HepG2 (cell line): Measurements from ENCODE around the gene DENND4B. TPM values are rescaled to one million over a fixed set of nuclear protein-coding genes. Genes with fewer than 3 reads are reported as not detected.

ENCODE experiments used
- JARID2 ChIP-seq: sonication (generic); formaldehyde crosslinking; IDR thresholded peaks from 2 replicates; pipeline ENCODE4 v1.8.1; 2023; ENCODE audit warnings: missing genetic modification reagents, inconsistent platforms; ENCODE audit not compliant: insufficient replicate concordance
- TGIF2 ChIP-seq: IDR thresholded peaks from 2 replicates; pipeline ENCODE4 v1.6.1; 2016; ENCODE audit warnings: control low read depth, missing compliant biosample characterization
- ZC3H13 ChIP-seq: sonication (generic); formaldehyde crosslinking; IDR thresholded peaks from 2 replicates; pipeline ENCODE4 v1.8.1; 2023; ENCODE audit warnings: mild to moderate bottlenecking, missing genetic modification reagents, moderate library complexity
- ZFP36 ChIP-seq: fragments of 150-350 bp; IDR thresholded peaks from 2 replicates; pipeline ENCODE4 v1.6.1; 2018; ENCODE audit warnings: borderline replicate concordance, low read length, low read depth; ENCODE audit not compliant: partially characterized antibody
- ZNF430 ChIP-seq: sonication (generic); formaldehyde crosslinking; IDR thresholded peaks from 2 replicates; pipeline ENCODE4 v1.9.0; 2021; ENCODE audit warnings: mild to moderate bottlenecking, missing genetic modification reagents
- ZNF720 ChIP-seq: sonication (generic); formaldehyde crosslinking; IDR thresholded peaks from 2 replicates; pipeline ENCODE4 v1.4.0; 2020; ENCODE audit warnings: missing genetic modification reagents
- ZNF850 ChIP-seq: sonication (generic); formaldehyde crosslinking; conservative IDR thresholded peaks from 2 replicates; pipeline ENCODE4 v1.9.0; 2021; ENCODE audit warnings: mild to moderate bottlenecking, missing genetic modification reagents
- polyA plus RNA-seq, 8 experiments: library from polyadenylated mRNA; depleted of rRNA in 3 of 8; stranded (reverse) in 7 of 8; unstranded in 1 of 8; fragments of >200 nt; fragmentation: Illumina TruSeq in 4 of 8; extraction: Trizol in 4 of 8; gene quantifications; 2 replicates each; pipeline versions ENCODE4 v1.2.1 to v1.2.3, GENCODE V29; 2011 to 2016; ENCODE audit warnings: low read depth in 4 of 8, missing spikeins in 1 of 8, mixed read lengths in 1 of 8; ENCODE audit not compliant: insufficient read depth in 1 of 8
- total RNA-seq, 5 experiments: library from RNA; depleted of rRNA; stranded (reverse); fragments of >200 nt; fragmentation: Illumina TruSeq; extraction: Trizol; gene quantifications; 2 replicates each; pipeline ENCODE4 v1.2.3, GENCODE V29; 2016; ENCODE audit warnings: low read depth in 1 of 5
- TF ChIP-seq, protein P1 (sequence below): sonication (generic); formaldehyde crosslinking; IDR thresholded peaks from 2 replicates; pipeline ENCODE4 v1.4.0; 2020; ENCODE audit warnings: missing genetic modification reagents, mild to moderate bottlenecking, borderline replicate concordance
- TF ChIP-seq, protein P2 (sequence below): sonication (generic); formaldehyde crosslinking; IDR thresholded peaks from 2 replicates; pipeline ENCODE4 v1.8.0; 2022; ENCODE audit warnings: mild to moderate bottlenecking, missing genetic modification reagents, moderate library complexity
- TF ChIP-seq, protein P3 (sequence below): fragments of 450-650 bp; IDR thresholded peaks from 2 replicates; pipeline ENCODE4 v1.6.1; 2017; ENCODE audit warnings: mild to moderate bottlenecking
- TF ChIP-seq, protein P4 (sequence below): sonication (generic); formaldehyde crosslinking; IDR thresholded peaks from 2 replicates; pipeline ENCODE4 v1.8.0; 2022; ENCODE audit warnings: missing genetic modification reagents, mild to moderate bottlenecking, inconsistent platforms, borderline replicate concordance
- TF ChIP-seq, protein P5 (sequence below): sonication (generic); formaldehyde crosslinking; IDR thresholded peaks from 2 replicates; pipeline ENCODE4 v1.4.0; 2020; ENCODE audit warnings: mild to moderate bottlenecking, missing genetic modification reagents, borderline replicate concordance

DENND4B gene
- total and polyA plus RNA-seq, 2 of the 13 experiments (the other 11 are each of a cell fraction or from before 2014, with no cell fraction given) = 15.1 to 20.3 TPM

DNA sequence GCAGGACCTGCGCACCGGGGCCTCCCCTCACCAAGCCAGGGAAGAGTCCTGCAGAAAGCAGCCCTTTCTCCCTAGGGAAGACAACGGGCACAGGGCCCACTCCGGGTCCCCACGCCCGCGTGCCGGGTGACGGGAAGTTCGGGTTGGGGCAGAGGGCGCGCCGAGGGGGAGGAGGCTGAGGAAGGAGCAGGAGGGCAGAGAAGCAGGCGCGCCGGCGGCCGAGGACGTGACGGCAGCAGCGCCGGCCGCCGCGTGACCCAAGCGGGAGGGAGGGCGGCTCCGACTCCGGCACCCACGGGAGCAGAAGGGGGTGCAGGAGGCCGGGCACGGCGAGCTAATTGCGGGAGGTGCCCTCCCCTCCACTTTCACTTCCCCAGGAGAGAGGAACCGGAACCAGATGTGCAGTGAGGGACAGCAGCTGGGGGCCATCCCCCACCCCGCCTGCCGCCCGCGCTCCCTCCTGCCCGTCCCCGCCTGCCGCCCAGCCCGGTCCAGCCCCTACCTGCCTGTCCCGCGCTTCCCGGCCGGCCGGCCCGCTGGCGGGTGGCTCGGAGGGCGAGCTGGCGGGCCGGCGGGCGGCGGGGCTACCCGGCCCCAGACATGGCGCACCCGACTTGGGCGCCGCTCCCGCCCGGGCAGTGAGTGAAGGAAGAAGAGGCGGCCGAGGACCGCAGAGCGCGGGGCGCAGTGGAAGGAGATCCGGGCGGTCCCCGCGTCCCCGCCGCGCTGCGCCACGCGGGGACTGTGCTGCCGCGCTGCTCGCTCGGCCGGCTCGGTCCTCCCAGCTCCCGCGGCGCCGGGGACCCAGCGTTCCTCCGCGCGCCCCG is 510 bp downstream of the DENND4B start (continued):
- TF ChIP-seq, protein P1, sequence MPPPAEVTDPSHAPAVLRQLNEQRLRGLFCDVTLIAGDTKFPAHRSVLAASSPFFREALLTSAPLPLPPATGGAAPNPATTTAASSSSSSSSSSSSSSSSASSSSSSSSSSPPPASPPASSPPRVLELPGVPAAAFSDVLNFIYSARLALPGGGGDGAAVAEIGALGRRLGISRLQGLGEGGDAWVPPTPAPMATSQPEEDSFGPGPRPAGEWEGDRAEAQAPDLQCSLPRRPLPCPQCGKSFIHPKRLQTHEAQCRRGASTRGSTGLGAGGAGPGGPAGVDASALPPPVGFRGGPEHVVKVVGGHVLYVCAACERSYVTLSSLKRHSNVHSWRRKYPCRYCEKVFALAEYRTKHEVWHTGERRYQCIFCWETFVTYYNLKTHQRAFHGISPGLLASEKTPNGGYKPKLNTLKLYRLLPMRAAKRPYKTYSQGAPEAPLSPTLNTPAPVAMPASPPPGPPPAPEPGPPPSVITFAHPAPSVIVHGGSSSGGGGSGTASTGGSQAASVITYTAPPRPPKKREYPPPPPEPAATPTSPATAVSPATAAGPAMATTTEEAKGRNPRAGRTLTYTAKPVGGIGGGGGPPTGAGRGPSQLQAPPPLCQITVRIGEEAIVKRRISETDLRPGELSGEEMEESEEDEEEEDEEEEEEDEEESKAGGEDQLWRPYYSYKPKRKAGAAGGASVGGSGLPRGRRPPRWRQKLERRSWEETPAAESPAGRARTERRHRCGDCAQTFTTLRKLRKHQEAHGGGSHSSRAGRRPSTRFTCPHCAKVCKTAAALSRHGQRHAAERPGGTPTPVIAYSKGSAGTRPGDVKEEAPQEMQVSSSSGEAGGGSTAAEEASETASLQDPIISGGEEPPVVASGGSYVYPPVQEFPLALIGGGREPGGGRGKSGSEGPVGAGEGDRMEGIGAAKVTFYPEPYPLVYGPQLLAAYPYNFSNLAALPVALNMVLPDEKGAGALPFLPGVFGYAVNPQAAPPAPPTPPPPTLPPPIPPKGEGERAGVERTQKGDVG (CRISPR knock-in tag) = no peak
- TF ChIP-seq, protein P2, sequence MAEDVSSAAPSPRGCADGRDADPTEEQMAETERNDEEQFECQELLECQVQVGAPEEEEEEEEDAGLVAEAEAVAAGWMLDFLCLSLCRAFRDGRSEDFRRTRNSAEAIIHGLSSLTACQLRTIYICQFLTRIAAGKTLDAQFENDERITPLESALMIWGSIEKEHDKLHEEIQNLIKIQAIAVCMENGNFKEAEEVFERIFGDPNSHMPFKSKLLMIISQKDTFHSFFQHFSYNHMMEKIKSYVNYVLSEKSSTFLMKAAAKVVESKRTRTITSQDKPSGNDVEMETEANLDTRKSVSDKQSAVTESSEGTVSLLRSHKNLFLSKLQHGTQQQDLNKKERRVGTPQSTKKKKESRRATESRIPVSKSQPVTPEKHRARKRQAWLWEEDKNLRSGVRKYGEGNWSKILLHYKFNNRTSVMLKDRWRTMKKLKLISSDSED (CRISPR knock-in tag) = 0 out of 2 replicates have a peak, but pooled peaks have one; percentile 75
- TF ChIP-seq, protein P3, sequence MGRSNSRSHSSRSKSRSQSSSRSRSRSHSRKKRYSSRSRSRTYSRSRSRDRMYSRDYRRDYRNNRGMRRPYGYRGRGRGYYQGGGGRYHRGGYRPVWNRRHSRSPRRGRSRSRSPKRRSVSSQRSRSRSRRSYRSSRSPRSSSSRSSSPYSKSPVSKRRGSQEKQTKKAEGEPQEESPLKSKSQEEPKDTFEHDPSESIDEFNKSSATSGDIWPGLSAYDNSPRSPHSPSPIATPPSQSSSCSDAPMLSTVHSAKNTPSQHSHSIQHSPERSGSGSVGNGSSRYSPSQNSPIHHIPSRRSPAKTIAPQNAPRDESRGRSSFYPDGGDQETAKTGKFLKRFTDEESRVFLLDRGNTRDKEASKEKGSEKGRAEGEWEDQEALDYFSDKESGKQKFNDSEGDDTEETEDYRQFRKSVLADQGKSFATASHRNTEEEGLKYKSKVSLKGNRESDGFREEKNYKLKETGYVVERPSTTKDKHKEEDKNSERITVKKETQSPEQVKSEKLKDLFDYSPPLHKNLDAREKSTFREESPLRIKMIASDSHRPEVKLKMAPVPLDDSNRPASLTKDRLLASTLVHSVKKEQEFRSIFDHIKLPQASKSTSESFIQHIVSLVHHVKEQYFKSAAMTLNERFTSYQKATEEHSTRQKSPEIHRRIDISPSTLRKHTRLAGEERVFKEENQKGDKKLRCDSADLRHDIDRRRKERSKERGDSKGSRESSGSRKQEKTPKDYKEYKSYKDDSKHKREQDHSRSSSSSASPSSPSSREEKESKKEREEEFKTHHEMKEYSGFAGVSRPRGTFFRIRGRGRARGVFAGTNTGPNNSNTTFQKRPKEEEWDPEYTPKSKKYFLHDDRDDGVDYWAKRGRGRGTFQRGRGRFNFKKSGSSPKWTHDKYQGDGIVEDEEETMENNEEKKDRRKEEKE = no peak
- TF ChIP-seq, protein P4, sequence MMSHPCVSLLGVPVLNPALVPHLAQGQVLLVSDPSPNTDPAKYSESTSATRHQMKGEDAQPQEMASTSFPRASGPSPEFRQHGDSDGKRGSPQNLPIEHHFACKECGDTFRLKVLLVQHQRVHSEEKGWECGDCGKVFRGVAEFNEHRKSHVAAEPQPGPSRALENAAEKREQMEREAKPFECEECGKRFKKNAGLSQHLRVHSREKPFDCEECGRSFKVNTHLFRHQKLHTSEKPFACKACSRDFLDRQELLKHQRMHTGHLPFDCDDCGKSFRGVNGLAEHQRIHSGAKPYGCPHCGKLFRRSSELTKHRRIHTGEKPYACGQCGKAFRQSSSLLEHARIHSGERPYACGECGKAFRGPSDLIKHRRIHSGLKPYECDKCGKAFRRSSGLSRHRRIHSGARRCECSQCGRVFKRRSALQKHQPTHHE = no peak
- TF ChIP-seq ZNF850 (no peak), JARID2 (no peak), TGIF2 (CRISPR knock-in tag) (0 out of 2 replicates have a peak, but pooled peaks have one; percentile 30), ZFP36 (no peak), ZNF720 (CRISPR knock-in tag) (no peak), ZNF430 (CRISPR knock-in tag) (no peak), ZC3H13 (CRISPR knock-in tag) (no peak)
- TF ChIP-seq, protein P5, sequence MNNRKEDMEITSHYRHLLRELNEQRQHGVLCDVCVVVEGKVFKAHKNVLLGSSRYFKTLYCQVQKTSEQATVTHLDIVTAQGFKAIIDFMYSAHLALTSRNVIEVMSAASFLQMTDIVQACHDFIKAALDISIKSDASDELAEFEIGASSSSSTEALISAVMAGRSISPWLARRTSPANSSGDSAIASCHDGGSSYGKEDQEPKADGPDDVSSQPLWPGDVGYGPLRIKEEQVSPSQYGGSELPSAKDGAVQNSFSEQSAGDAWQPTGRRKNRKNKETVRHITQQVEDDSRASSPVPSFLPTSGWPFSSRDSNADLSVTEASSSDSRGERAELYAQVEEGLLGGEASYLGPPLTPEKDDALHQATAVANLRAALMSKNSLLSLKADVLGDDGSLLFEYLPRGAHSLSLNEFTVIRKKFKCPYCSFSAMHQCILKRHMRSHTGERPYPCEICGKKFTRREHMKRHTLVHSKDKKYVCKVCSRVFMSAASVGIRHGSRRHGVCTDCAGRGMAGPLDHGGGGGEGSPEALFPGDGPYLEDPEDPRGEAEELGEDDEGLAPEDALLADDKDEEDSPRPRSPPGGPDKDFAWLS (CRISPR knock-in tag) = no peak
